Measurements from ENCODE around the gene MRPL2. TPM values are rescaled to one million over a fixed set of nuclear protein-coding genes. Genes with fewer than 3 reads are reported as not detected.
A peak's percentile ranks its signal among the peaks of the same experiment; 100 is the strongest.

Gene MRPL2
- total and polyA plus RNA-seq, 11 donors: 54.0 to 142 (median 88.4) TPM

DNA sequence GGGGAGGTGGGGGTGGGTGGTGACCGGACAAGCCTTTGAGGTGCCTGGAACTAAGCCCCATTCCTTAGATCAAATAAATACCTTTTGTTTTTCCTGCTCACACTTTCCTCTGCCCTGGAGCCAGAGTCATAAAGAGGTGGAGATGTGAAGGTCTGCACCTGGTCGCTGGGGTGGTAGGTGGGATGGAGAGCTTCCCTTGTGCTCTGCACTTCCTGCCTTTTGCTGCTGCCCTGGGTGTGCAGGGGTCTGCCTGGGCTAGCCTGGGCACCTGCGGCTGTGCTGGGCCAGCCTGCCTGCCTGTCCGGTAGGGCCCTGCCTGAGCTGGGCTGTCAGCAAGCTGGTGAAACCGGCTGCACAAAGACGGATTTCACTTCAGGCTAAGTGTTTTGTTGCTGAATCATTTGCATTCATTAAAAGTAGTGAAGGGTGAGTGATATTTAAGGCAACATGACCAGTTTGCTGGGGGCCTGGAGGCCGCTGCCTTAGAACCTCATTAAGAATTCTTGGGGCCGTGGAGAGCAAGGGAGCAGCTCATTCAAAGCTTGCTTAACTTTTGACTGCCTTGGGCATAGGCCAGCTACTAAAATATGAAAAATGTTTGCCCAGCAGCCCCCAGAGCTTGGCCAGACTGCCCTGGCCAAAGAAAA is 37.3 kb upstream of the MRPL2 start:
- Histone ChIP-seq H3K4me1 (peaks cover 0 to 20% (median 3%) of the 10 kb centered on the region in 12 donors), H3K36me3 (no peaks in the 10 kb centered on the region), H3K9me3 (no peaks in the 10 kb centered on the region), H3K27me3 (no peaks in the 10 kb centered on the region), H3K4me3 (no peak overlapping the region), H3K27ac (no peak overlapping the region)
- intact Hi-C loops (cut with DNase I): no loop called here
- 60 to 69% (median 65%) methylated on average over 7 to 8 of the region's 8 CpGs for WGBS, 4 donors
- ATAC-seq: peak in 1 of 4 donors; percentile 27
- DNase-seq: no peak
- TF ChIP-seq, protein P1, sequence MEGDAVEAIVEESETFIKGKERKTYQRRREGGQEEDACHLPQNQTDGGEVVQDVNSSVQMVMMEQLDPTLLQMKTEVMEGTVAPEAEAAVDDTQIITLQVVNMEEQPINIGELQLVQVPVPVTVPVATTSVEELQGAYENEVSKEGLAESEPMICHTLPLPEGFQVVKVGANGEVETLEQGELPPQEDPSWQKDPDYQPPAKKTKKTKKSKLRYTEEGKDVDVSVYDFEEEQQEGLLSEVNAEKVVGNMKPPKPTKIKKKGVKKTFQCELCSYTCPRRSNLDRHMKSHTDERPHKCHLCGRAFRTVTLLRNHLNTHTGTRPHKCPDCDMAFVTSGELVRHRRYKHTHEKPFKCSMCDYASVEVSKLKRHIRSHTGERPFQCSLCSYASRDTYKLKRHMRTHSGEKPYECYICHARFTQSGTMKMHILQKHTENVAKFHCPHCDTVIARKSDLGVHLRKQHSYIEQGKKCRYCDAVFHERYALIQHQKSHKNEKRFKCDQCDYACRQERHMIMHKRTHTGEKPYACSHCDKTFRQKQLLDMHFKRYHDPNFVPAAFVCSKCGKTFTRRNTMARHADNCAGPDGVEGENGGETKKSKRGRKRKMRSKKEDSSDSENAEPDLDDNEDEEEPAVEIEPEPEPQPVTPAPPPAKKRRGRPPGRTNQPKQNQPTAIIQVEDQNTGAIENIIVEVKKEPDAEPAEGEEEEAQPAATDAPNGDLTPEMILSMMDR (IDR thresholded peaks at IDR 0.05): no peak
- no peak for TF ChIP-seq POLR2A (IDR thresholded peaks at IDR 0.05)

DNA sequence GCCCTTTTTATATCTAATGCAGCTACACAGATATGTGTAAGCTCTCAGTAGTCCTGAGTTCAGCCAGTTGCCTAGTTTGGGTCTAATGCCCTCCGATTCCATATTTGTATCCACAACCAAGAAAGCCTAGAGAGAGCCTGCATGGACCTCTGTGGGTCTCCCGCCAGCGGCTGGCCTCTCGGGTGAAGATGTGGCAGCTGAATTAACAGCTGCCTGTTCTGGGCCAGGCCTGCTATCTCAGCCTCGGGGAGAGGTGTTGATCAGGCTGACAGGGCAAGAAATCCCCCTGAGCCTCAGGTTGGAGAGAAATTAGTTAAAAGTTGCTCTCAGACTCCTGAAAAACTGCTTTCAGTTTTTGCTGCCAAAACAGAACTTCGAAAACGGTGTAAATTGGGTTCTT is 36.7 kb upstream of the MRPL2 start:
- 65 to 73% (median 67%) methylated on average over 7 of the region's 7 CpGs for WGBS, 4 donors
- no peak overlapping the region for H3K27ac ChIP-seq
- H3K4me1 ChIP-seq: peaks cover 0 to 20% (median 3%) of the 10 kb centered on the region in 12 donors
- H3K4me3 ChIP-seq: no peak overlapping the region
- no peaks in the 10 kb centered on the region for H3K27me3 ChIP-seq
- TF ChIP-seq POLR2A (IDR thresholded peaks at IDR 0.05): no peak
- TF ChIP-seq, protein P1 (IDR thresholded peaks at IDR 0.05): no peak
- no peaks in the 10 kb centered on the region for H3K9me3 ChIP-seq
- intact Hi-C loops (cut with DNase I): no loop called here
- DNase-seq: no peak
- ATAC-seq: no peak
- H3K36me3 ChIP-seq: no peaks in the 10 kb centered on the region

DNA sequence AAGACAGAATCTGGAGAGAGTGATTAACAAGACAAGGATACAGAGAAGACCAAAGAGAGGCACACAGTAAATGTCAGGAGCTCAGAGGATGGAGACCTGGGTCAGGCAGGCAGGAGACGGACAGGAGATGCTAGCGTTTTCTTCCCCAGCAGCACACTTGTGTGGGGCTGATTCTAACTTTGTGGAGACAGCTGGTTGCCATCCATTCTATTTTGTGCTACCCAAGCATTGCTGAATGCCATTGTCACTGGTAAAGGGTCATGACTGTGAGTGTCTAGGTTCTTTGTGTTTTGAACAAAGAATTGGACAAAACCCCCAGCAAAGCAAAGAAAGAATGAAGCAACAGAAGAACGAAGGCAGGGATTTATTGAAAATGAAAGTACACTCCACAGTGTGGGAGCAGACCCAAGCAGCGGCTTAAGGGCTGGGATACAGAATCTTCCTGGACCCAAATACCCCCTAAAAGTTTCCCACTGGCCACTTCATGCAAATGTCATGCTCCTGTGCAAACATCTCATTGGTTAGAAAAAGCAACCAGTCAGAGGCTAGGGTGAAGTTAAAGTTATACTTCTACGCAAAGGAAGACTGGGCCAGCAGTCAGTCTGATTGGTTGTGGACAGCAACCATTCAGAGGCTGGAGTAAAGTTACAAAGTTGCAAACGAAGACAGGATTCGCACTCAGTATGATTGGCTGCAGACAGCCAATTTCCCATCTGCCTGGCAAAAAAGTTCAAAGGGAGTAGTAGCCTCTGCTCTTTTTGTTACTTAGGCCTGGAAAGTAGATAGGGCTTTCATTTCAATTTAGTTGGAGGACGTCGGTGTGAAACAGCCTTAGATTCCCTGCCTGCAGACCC is 34.4 kb upstream of the MRPL2 start:
- H3K4me3 ChIP-seq: peak overlapping the region in 9 of 12 donors; percentile 22 to 49 (median 32)
- peak in 3 of 5 donors; percentile 27 to 37 (median 30) for DNase-seq

More for the DNA sequence above, 34.4 kb upstream of the MRPL2 start:
- H3K27ac ChIP-seq: peak overlapping the region in 6 of 12 donors; percentile 1 to 81 (median 26)
- TF ChIP-seq, protein P1 (IDR thresholded peaks at IDR 0.05): no peak
- TF ChIP-seq POLR2A (IDR thresholded peaks at IDR 0.05): peak in 1 of 2 donors; percentile 25
- peaks cover 0 to 20% (median 3%) of the 10 kb centered on the region in 12 donors for H3K4me1 ChIP-seq
- no peaks in the 10 kb centered on the region for H3K27me3 ChIP-seq
- intact Hi-C loops (cut with DNase I): no loop called here
- ATAC-seq: peak; percentile 65 to 87 (median 78)
- no peaks in the 10 kb centered on the region for H3K36me3 ChIP-seq
- H3K9me3 ChIP-seq: no peaks in the 10 kb centered on the region
- WGBS, 4 donors: 62 to 74% (median 67%) methylated on average over 9 of the region's 9 CpGs

All from heart left ventricle (tissue), 16 donors.